ENCODE measurements around the gene TCF7L2.

DNA sequence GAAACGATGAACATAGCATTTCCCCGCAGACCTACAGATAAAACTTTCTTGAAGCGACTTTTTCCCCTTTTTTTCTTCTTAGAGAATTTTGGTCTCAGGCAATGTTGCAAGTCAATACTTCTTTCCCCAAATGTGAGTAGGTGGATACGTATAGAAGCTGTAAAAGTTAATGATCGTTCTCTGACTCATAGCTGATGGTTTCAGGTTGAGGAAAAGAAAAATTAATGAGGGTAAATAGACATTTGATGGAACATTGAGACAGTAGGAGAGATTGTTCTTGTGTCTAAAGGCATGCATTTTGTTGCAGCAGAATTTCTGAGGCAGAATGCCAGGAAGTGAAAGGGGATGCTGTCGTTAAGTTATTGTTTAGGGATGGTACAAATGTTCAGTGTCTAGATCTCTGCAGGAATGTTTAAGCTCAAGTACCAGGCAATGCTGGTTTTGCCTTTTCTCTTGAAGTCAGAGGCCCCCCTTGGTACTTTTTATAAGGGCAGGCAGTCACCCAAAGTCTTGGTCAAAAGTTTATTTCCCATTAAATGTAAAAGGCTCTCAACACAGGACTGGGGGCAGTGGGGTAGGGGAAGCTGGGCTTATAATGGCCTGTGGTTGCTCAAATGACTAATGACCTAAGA lies 9.3 kb downstream of the TCF7L2 start:
- TF ChIP-seq SIN3A (IDR thresholded peaks at IDR 0.05; ENCODE audit: borderline replicate concordance, insufficient read depth, low read length) = no peak
- no peak for TF ChIP-seq POLR2AphosphoS5 (IDR thresholded peaks at IDR 0.05; ENCODE audit: low read depth, low read length)
- no peak for TF ChIP-seq TAF1 (IDR thresholded peaks at IDR 0.05; ENCODE audit: borderline replicate concordance, insufficient read depth, low read length)
- TF ChIP-seq, protein P1, sequence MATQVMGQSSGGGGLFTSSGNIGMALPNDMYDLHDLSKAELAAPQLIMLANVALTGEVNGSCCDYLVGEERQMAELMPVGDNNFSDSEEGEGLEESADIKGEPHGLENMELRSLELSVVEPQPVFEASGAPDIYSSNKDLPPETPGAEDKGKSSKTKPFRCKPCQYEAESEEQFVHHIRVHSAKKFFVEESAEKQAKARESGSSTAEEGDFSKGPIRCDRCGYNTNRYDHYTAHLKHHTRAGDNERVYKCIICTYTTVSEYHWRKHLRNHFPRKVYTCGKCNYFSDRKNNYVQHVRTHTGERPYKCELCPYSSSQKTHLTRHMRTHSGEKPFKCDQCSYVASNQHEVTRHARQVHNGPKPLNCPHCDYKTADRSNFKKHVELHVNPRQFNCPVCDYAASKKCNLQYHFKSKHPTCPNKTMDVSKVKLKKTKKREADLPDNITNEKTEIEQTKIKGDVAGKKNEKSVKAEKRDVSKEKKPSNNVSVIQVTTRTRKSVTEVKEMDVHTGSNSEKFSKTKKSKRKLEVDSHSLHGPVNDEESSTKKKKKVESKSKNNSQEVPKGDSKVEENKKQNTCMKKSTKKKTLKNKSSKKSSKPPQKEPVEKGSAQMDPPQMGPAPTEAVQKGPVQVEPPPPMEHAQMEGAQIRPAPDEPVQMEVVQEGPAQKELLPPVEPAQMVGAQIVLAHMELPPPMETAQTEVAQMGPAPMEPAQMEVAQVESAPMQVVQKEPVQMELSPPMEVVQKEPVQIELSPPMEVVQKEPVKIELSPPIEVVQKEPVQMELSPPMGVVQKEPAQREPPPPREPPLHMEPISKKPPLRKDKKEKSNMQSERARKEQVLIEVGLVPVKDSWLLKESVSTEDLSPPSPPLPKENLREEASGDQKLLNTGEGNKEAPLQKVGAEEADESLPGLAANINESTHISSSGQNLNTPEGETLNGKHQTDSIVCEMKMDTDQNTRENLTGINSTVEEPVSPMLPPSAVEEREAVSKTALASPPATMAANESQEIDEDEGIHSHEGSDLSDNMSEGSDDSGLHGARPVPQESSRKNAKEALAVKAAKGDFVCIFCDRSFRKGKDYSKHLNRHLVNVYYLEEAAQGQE (IDR thresholded peaks at IDR 0.05; ENCODE audit: insufficient read depth in 1 of 2, low read depth in 2 of 2, low read length in 2 of 2) = no peak

Measured in PFSK-1 (cell line).